ENCODE measurements around the gene SDK1. TPM values are rescaled to one million over a fixed set of nuclear protein-coding genes. Genes with fewer than 3 reads are reported as not detected.

Gene SDK1
- polyA plus RNA-seq, 2 of the 4 experiments (the other 2 are of a cell fraction): 0.12 to 0.28 TPM

GRCh38 chr7:3695602-3696001, 394.6 kb downstream of the SDK1 start:
- H3K27ac ChIP-seq: no peak overlapping the region
- DNase-seq (ENCODE audit: low read depth in 1 of 2, low spot score in 1 of 2) (peak in 1 of 2 experiments; percentile 16), ATAC-seq (peak in 1 of 2 experiments; percentile 62; a peak in 2 of 6 replicates), FAIRE-seq (peak; percentile 61)
- peak overlapping the region; percentile 11; the same call in 1 of the 3 replicates for H3K4me2 ChIP-seq
- no peaks in the 10 kb centered on the region for H3K4me1 ChIP-seq
- H3K4me3 ChIP-seq: no peak overlapping the region
- CTCF ChIA-PET: interaction anchor here (0.7 to 0.9 kb wide), 2 partner anchors 9 to 498 kb away, joined by 3 read pairs; no protein-coding TSS in a partner anchor
- POLR2A ChIA-PET: no interaction called here
- no peaks in the 10 kb centered on the region for H3K9me3 ChIP-seq
- TF ChIP-seq SMC3 (IDR thresholded peaks at IDR 0.05) (peak; percentile 47; the same call in 2 of the 3 replicates), POLR2AphosphoS2 (conservative IDR thresholded peaks at IDR 0.05; ENCODE audit: low read length) (no peak), JUNB (IDR thresholded peaks at IDR 0.05) (no peak), MAFK (IDR thresholded peaks at IDR 0.05; ENCODE audit: partially characterized antibody) (no peak), CHD2 (IDR thresholded peaks at IDR 0.05; ENCODE audit: low read length, partially characterized antibody) (no peak), RAD21 (conservative IDR thresholded peaks at IDR 0.05 in 1 of 2, IDR thresholded peaks at IDR 0.05 in 1 of 2) (peak; percentile 68 to 73), CEBPB (IDR thresholded peaks at IDR 0.05) (no peak; a peak in 1 of 4 replicates), JUN (IDR thresholded peaks at IDR 0.05) (no peak), CBX2 (IDR thresholded peaks at IDR 0.05; ENCODE audit: borderline replicate concordance, low read depth) (no peak), CTCF (IDR thresholded peaks at IDR 0.05) (peak; percentile 49), RCOR1 (IDR thresholded peaks at IDR 0.05; ENCODE audit: low read depth, low read length) (no peak)
- 38% methylated on average over 6 of the region's 6 CpGs for WGBS (ENCODE audit: missing lambda C conversion rate)

- CTCF ChIA-PET: interaction anchor here (0.7 to 0.9 kb wide), 2 partner anchors 9 to 497 kb away, joined by 3 read pairs; no protein-coding TSS in a partner anchor
- no peak for FAIRE-seq
- DNase-seq (ENCODE audit: low read depth in 1 of 2, low spot score in 1 of 2): no peak
- ATAC-seq: no peak
- POLR2A ChIA-PET: no interaction called here
- Histone ChIP-seq H3K4me3 (no peak overlapping the region), H3K9me3 (no peaks in the 10 kb centered on the region), H3K27ac (no peak overlapping the region), H3K4me1 (no peaks in the 10 kb centered on the region), H3K4me2 (peak overlapping the region; percentile 11; the same call in 1 of the 3 replicates)
- 29% methylated on average over 4 of the region's 4 CpGs for WGBS (ENCODE audit: missing lambda C conversion rate)
- TF ChIP-seq NPAS2 (CRISPR knock-in tag; IDR thresholded peaks at IDR 0.05; ENCODE audit: borderline replicate concordance) (no peak), JUN (IDR thresholded peaks at IDR 0.05) (no peak), GATA3 (IDR thresholded peaks at IDR 0.05; ENCODE audit: borderline replicate concordance) (no peak), USF2 (IDR thresholded peaks at IDR 0.05) (0 out of 2 replicates have a peak, but pooled peaks have one; percentile 17), RARB (CRISPR knock-in tag; IDR thresholded peaks at IDR 0.05) (no peak), RNF2 (IDR thresholded peaks at IDR 0.05; ENCODE audit: borderline replicate concordance, low read depth) (no peak), RFX5 (IDR thresholded peaks at IDR 0.05) (no peak), EP300 (IDR thresholded peaks at IDR 0.05) (no peak)
These were observed 395.1 kb downstream of the SDK1 start for GRCh38 chr7:3696113-3696512.

GRCh38 chr7:3697472-3697871, 396.4 kb downstream of the SDK1 start:
- TF ChIP-seq CHD2 (IDR thresholded peaks at IDR 0.05; ENCODE audit: low read length, partially characterized antibody) (no peak), TFCP2L1 (CRISPR knock-in tag; IDR thresholded peaks at IDR 0.05) (no peak), MAFK (IDR thresholded peaks at IDR 0.05; ENCODE audit: partially characterized antibody) (no peak), NPAS2 (CRISPR knock-in tag; IDR thresholded peaks at IDR 0.05; ENCODE audit: borderline replicate concordance) (no peak), KDM1A (IDR thresholded peaks at IDR 0.05; ENCODE audit: low read depth) (no peak)
- ChIA-PET CTCF (interaction anchor here (1.1 kb wide), 1 partner anchor 232 kb away, joined by 3 read pairs; no protein-coding TSS in a partner anchor), POLR2A (no interaction called here)
- no peak for ATAC-seq
- DNase-seq (ENCODE audit: low read depth in 1 of 2, low spot score in 1 of 2): no peak
- no peak overlapping the region for H3K4me2 ChIP-seq
- no peak overlapping the region for H3K4me3 ChIP-seq
- no peaks in the 10 kb centered on the region for H3K9me3 ChIP-seq
- no peak for FAIRE-seq
- H3K4me1 ChIP-seq: no peaks in the 10 kb centered on the region
- no peak overlapping the region for H3K27ac ChIP-seq
- WGBS (ENCODE audit: missing lambda C conversion rate): 70% methylated on average over 2 of the region's 2 CpGs

Data from A549 (cell line).